HCT116 (cell line): ENCODE measurements around the gene WDR19. TPM values are rescaled to one million over a fixed set of nuclear protein-coding genes. Genes with fewer than 3 reads are reported as not detected.

Experiments used
- ATAC-seq: fragments of 200-7000 bp; cut with Tn5 transposase; 2 replicates; pipeline ENCODE4 v1.9.1; 2020; ENCODE audit warnings: mild to moderate bottlenecking, moderate library complexity
- BruUV-seq: library from RNA; stranded (reverse); fragments of 400-500 nt; replicated peaks from 2 replicates; lab custom pipeline; 2021; lab: Mats Ljungman, UMichigan
- CTCF ChIA-PET: fragments of 300-600 bp; sonication (Branson Sonifier 250); formaldehyde crosslinking; loops from one replicate; lab custom pipeline; 2021; ENCODE audit warnings: antibody characterized with exemption; lab: Charles Lee
- POLR2A ChIA-PET: fragments of 300-600, 350-600 bp; sonication (Branson Sonifier 250); formaldehyde crosslinking; loops from one replicate; lab custom pipeline; 2021; ENCODE audit warnings: antibody characterized with exemption; lab: Charles Lee
- RAD21 ChIA-PET, 2 experiments: fragments of 300-600 bp; sonication (Branson Sonifier 250); formaldehyde crosslinking; loops; one replicate each; lab custom pipeline; 2023; ENCODE audit warnings: low total read pairs in 2 of 2; ENCODE audit not compliant: uncharacterized antibody in 2 of 2, unreplicated experiment in 2 of 2, low non-redundant PET in 1 of 2; lab: Charles Lee
- DNase-seq: peaks from one replicate; pipeline ENCODE4 v3.0.0-alpha.2; 2010; ENCODE audit warnings: low read depth, low spot score
- H2AFZ ChIP-seq: fragments of 200-600 bp; shearing (Covaris generic), sonication (generic); 2 replicates; pipeline ENCODE4 v1.6.1; 2017; ENCODE audit warnings: low read depth, mixed run types, mixed read lengths, antibody characterized with exemption, low read length; ENCODE audit not compliant: poor library complexity, severe bottlenecking
- H3K27ac ChIP-seq: 2 replicates; pipeline ENCODE4 v1.5.1; 2012; ENCODE audit warnings: low read depth, low read length
- H3K27me3 ChIP-seq: fragments of 200-600 bp; sonication (generic); 2 replicates; pipeline ENCODE4 v1.6.1; 2016; ENCODE audit warnings: mixed run types, low read length, mixed read lengths; ENCODE audit not compliant: insufficient read depth
- H3K36me3 ChIP-seq, 2 experiments: fragments of 200-500 bp in 1 of 2; fragments of 200-600 bp in 1 of 2; sonication (Bioruptor generic) in 1 of 2; sonication (generic) in 1 of 2; 2 replicates each; pipeline versions ENCODE4 v1.5.1 to v1.6.1; 2014 to 2016; ENCODE audit warnings: low read length in 2 of 2, inconsistent platforms in 1 of 2, mixed read lengths in 1 of 2, mixed run types in 1 of 2; ENCODE audit not compliant: insufficient read depth in 2 of 2, control insufficient read depth in 1 of 2
- H3K4me1 ChIP-seq, 2 experiments: fragments of 200-600 bp in 1 of 2; sonication (generic) in 1 of 2; 2 replicates each; pipeline versions ENCODE4 v1.5.1 to v1.6.1; 2012 to 2017; ENCODE audit warnings: low read length in 2 of 2, inconsistent platforms in 1 of 2, mild to moderate bottlenecking in 1 of 2, mixed read lengths in 1 of 2, mixed run types in 1 of 2, moderate library complexity in 1 of 2; ENCODE audit not compliant: insufficient read depth in 2 of 2, control insufficient read depth in 1 of 2
- H3K4me2 ChIP-seq: fragments of 200-600 bp; sonication (generic); 2 replicates; pipeline ENCODE4 v1.6.1; 2017; ENCODE audit warnings: mixed run types, low read length, mixed read lengths
- H3K4me3 ChIP-seq, 2 experiments: fragments of 200-600 bp in 1 of 2; sonication (generic) in 1 of 2; replicated peaks in 1 of 2; 2 replicates each; pipeline ENCODE4 v1.5.1; 2011 to 2016; ENCODE audit warnings: low read length in 2 of 2, control low read depth in 1 of 2, low read depth in 1 of 2, mild to moderate bottlenecking in 1 of 2, mixed read lengths in 1 of 2, mixed run types in 1 of 2
- H3K79me2 ChIP-seq: fragments of 200-600 bp; sonication (generic); 2 replicates; pipeline ENCODE4 v1.6.1; 2017; ENCODE audit warnings: mild to moderate bottlenecking, mixed run types, low read length, moderate library complexity, mixed read lengths; ENCODE audit not compliant: insufficient read depth
- H3K9ac ChIP-seq: fragments of 200-600 bp; sonication (generic); 2 replicates; pipeline ENCODE4 v1.6.1; 2016; ENCODE audit warnings: low read length, mixed read lengths
- H3K9me2 ChIP-seq: fragments of 200-600 bp; sonication (generic), shearing (Covaris generic); 2 replicates; pipeline ENCODE4 v1.6.1; 2017; ENCODE audit warnings: mixed run types, mild to moderate bottlenecking, moderate library complexity; ENCODE audit not compliant: insufficient read depth
- H3K9me3 ChIP-seq, 2 experiments: fragments of 200-500 bp in 1 of 2; fragments of 200-600 bp in 1 of 2; sonication (Bioruptor generic) in 1 of 2; sonication (generic) in 1 of 2; 2 replicates each; pipeline ENCODE4 v1.6.1; 2014 to 2017; ENCODE audit warnings: low read length in 2 of 2, mixed read lengths in 2 of 2, inconsistent platforms in 1 of 2, low read depth in 1 of 2, mild to moderate bottlenecking in 1 of 2, mixed run types in 1 of 2, moderate library complexity in 1 of 2; ENCODE audit not compliant: control insufficient read depth in 1 of 2, insufficient read depth in 1 of 2
- H4K20me1 ChIP-seq: fragments of 200-600 bp; sonication (generic), shearing (Covaris generic); 2 replicates; pipeline ENCODE4 v1.6.1; 2017; ENCODE audit warnings: mixed run types, mild to moderate bottlenecking, moderate library complexity; ENCODE audit not compliant: insufficient read depth
- CBX3 ChIP-seq: IDR thresholded peaks from 2 replicates; pipeline ENCODE4 v1.6.1; 2012; ENCODE audit warnings: low read depth
- CEBPB ChIP-seq: IDR thresholded peaks from 2 replicates; pipeline ENCODE4 v1.6.1; 2012; ENCODE audit warnings: low read depth
- EGR1 ChIP-seq: IDR thresholded peaks from 2 replicates; pipeline ENCODE4 v1.6.1; 2012; ENCODE audit warnings: low read depth
- ELF1 ChIP-seq: IDR thresholded peaks from 2 replicates; pipeline ENCODE4 v1.6.1; 2012; ENCODE audit warnings: low read depth, borderline replicate concordance
- EZH2phosphoT487 ChIP-seq: fragments of 200-600 bp; IDR thresholded peaks from 2 replicates; pipeline ENCODE4 v1.6.1; 2018; ENCODE audit warnings: antibody characterized with exemption, borderline replicate concordance
- FOSL1 ChIP-seq: IDR thresholded peaks from 2 replicates; pipeline ENCODE4 v1.6.1; 2012; ENCODE audit warnings: low read depth
- JUND ChIP-seq: IDR thresholded peaks from 2 replicates; pipeline ENCODE4 v1.6.1; 2012
- POLR2A ChIP-seq: IDR thresholded peaks from 2 replicates; pipeline ENCODE4 v1.7.0; 2011; ENCODE audit warnings: borderline replicate concordance; ENCODE audit not compliant: insufficient read depth, insufficient read length; ENCODE audit errors: extremely low read depth
- POLR2AphosphoS5 ChIP-seq: IDR thresholded peaks from 2 replicates; pipeline ENCODE4 v1.6.1; 2011; ENCODE audit warnings: mild to moderate bottlenecking, low read depth, low read length, moderate library complexity
- SIN3A ChIP-seq: IDR thresholded peaks from 2 replicates; pipeline ENCODE4 v1.6.1; 2012; ENCODE audit warnings: low read depth
- SRF ChIP-seq: IDR thresholded peaks from 2 replicates; pipeline ENCODE4 v1.6.1; 2012; ENCODE audit warnings: low read depth
- TCF7L2 ChIP-seq: IDR thresholded peaks from 2 replicates; pipeline ENCODE4 v1.7.0; 2011; ENCODE audit warnings: borderline replicate concordance, inconsistent platforms; ENCODE audit not compliant: insufficient read depth, insufficient read length; ENCODE audit errors: extremely low read depth
- YY1 ChIP-seq: IDR thresholded peaks from 2 replicates; pipeline ENCODE4 v1.6.1; 2011; ENCODE audit warnings: low read length, low read depth, moderate library complexity, mild to moderate bottlenecking; ENCODE audit not compliant: insufficient replicate concordance; ENCODE audit errors: extremely low read depth
- ZFX ChIP-seq: fragments of 450-650 bp; IDR thresholded peaks from 2 replicates; pipeline ENCODE4 v1.6.1; 2017
- intact Hi-C: fragments of 100-400 bp; cut with micrococcal nuclease; formaldehyde crosslinking; loops from 2 replicates; pipeline ENCODE4 v1.10.0; 2022
- total RNA-seq: library from RNA; stranded (reverse); gene quantifications from one replicate; pipeline ENCODE4 v1.2.1, GENCODE V29; 2021; ENCODE audit not compliant: unreplicated experiment
- TF ChIP-seq, protein P1 (sequence below): IDR thresholded peaks from 2 replicates; pipeline ENCODE4 v1.6.1; 2011; ENCODE audit warnings: mild to moderate bottlenecking, low read length, moderate library complexity; ENCODE audit not compliant: insufficient replicate concordance; ENCODE audit errors: extremely low read depth
- TF ChIP-seq, protein P2 (sequence below): IDR thresholded peaks from 2 replicates; pipeline ENCODE4 v1.6.1; 2012; ENCODE audit warnings: low read depth
- TF ChIP-seq, protein P3 (sequence below): IDR thresholded peaks from 2 replicates; pipeline ENCODE4 v1.6.1; 2012

WDR19 gene
- total RNA-seq, 1 experiment from 2014 or later = 18.8 TPM

DNA sequence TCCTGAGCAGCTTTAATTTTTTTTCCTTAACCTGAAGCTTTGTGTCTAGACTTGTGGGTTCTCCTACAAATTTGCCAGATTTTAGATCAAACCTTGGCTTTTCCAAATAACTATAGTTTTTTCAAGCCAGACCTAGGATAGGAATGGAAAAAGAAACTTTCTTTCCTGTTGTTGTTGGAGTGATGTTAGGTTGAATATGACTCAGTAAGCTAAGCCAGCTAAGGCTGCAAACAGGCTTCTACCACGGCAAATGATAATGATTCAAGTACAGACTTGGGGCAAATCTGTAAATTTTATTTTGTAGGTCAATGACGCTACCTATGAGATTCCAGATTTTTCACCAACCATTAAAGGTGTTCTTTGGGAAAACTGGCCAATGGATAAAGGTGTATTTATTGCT lies 45.6 kb downstream of the WDR19 start:
- Histone ChIP-seq H3K79me2 (no peaks in the 10 kb centered on the region; the same call in 1 of the 2 replicates), H3K27ac (no peak overlapping the region), H4K20me1 (no peaks in the 10 kb centered on the region), H3K9me3 (no peaks in the 10 kb centered on the region), H3K27me3 (no peaks in the 10 kb centered on the region), H3K4me2 (no peak overlapping the region), H3K36me3 (no peaks in the 10 kb centered on the region), H3K4me1 (no peaks in the 10 kb centered on the region), H3K9ac (no peak overlapping the region), H3K4me3 (no peak overlapping the region), H2AFZ (no peak overlapping the region), H3K9me2 (no peaks in the 10 kb centered on the region)
- RAD21 ChIA-PET = no interaction called here
- intact Hi-C loops = no loop called here
- no TSS peak for BruUV-seq
- ATAC-seq (no peak), DNase-seq (no peak)
- TF ChIP-seq POLR2AphosphoS5 (no peak), SIN3A (no peak), JUND (no peak)
- CTCF ChIA-PET = no interaction called here
- POLR2A ChIA-PET = no interaction called here

DNA sequence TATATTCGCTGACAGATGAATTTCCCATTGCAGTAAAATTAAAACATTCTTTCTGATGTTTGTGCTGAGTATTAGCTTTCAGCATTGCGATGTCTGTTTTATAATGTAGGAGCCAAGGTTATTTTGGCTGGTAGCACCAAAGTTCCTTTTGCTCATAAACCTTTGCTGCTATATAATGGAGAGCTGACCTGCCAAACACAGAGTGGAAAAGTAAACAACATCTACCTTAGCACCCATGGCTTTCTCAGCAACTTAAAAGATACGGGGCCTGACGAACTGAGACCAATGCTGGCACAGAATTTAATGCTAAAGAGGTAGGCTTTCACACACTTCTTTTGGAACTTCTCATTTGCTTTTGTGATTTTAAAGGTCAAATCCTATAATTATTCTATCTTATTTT lies 46.0 kb downstream of the WDR19 start:
- RAD21 ChIA-PET = no interaction called here
- Histone ChIP-seq H3K9me3 (no peaks in the 10 kb centered on the region), H2AFZ (no peak overlapping the region), H3K4me3 (no peak overlapping the region), H3K4me1 (no peaks in the 10 kb centered on the region), H3K9me2 (no peaks in the 10 kb centered on the region)
- no TSS peak for BruUV-seq
- CTCF ChIA-PET = no interaction called here
- no peak for DNase-seq
- POLR2A ChIA-PET = no interaction called here
- TF ChIP-seq EZH2phosphoT487 = no peak
- no peak for TF ChIP-seq FOSL1
- no peak for TF ChIP-seq POLR2AphosphoS5
- TF ChIP-seq, protein P1, sequence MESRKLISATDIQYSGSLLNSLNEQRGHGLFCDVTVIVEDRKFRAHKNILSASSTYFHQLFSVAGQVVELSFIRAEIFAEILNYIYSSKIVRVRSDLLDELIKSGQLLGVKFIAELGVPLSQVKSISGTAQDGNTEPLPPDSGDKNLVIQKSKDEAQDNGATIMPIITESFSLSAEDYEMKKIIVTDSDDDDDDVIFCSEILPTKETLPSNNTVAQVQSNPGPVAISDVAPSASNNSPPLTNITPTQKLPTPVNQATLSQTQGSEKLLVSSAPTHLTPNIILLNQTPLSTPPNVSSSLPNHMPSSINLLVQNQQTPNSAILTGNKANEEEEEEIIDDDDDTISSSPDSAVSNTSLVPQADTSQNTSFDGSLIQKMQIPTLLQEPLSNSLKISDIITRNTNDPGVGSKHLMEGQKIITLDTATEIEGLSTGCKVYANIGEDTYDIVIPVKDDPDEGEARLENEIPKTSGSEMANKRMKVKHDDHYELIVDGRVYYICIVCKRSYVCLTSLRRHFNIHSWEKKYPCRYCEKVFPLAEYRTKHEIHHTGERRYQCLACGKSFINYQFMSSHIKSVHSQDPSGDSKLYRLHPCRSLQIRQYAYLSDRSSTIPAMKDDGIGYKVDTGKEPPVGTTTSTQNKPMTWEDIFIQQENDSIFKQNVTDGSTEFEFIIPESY = no peak
- TF ChIP-seq CBX3 = no peak
- no peak for TF ChIP-seq ELF1
- TF ChIP-seq, protein P2, sequence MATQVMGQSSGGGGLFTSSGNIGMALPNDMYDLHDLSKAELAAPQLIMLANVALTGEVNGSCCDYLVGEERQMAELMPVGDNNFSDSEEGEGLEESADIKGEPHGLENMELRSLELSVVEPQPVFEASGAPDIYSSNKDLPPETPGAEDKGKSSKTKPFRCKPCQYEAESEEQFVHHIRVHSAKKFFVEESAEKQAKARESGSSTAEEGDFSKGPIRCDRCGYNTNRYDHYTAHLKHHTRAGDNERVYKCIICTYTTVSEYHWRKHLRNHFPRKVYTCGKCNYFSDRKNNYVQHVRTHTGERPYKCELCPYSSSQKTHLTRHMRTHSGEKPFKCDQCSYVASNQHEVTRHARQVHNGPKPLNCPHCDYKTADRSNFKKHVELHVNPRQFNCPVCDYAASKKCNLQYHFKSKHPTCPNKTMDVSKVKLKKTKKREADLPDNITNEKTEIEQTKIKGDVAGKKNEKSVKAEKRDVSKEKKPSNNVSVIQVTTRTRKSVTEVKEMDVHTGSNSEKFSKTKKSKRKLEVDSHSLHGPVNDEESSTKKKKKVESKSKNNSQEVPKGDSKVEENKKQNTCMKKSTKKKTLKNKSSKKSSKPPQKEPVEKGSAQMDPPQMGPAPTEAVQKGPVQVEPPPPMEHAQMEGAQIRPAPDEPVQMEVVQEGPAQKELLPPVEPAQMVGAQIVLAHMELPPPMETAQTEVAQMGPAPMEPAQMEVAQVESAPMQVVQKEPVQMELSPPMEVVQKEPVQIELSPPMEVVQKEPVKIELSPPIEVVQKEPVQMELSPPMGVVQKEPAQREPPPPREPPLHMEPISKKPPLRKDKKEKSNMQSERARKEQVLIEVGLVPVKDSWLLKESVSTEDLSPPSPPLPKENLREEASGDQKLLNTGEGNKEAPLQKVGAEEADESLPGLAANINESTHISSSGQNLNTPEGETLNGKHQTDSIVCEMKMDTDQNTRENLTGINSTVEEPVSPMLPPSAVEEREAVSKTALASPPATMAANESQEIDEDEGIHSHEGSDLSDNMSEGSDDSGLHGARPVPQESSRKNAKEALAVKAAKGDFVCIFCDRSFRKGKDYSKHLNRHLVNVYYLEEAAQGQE = no peak
- TF ChIP-seq SRF = no peak
- no peak for TF ChIP-seq ZFX
- TF ChIP-seq POLR2A = no peak
- no peak for TF ChIP-seq SIN3A
- no peak for TF ChIP-seq TCF7L2
- no peak for TF ChIP-seq EGR1
- TF ChIP-seq, protein P3, sequence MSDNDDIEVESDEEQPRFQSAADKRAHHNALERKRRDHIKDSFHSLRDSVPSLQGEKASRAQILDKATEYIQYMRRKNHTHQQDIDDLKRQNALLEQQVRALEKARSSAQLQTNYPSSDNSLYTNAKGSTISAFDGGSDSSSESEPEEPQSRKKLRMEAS = no peak
- no peak for TF ChIP-seq YY1
- TF ChIP-seq CEBPB = no peak
- TF ChIP-seq, all 23 proteins: peak for 0
- Histone ChIP-seq H3K79me2 (no peaks in the 10 kb centered on the region; the same call in 1 of the 2 replicates), H3K27ac (no peak overlapping the region), H3K27me3 (no peaks in the 10 kb centered on the region), H3K9ac (no peak overlapping the region), H3K36me3 (no peaks in the 10 kb centered on the region), H4K20me1 (no peaks in the 10 kb centered on the region), H3K4me2 (no peak overlapping the region)
- intact Hi-C loops = no loop called here
- ATAC-seq = no peak
